ENCODE results near the gene SCN4B. TPM values are rescaled to one million over a fixed set of nuclear protein-coding genes. Genes with fewer than 3 reads are reported as not detected.

Gene SCN4B
- total RNA-seq, 1 experiment from 2014 or later: not detected

GRCh38 chr11:118169300-118170140 lies 16.9 kb upstream of the SCN4B start:
- no peak overlapping the region for H2AFZ ChIP-seq
- BruUV-seq (replicated peaks): no TSS peak
- no peak for DNase-seq
- H3K27ac ChIP-seq: no peak overlapping the region
- peaks cover 5% of the 10 kb centered on the region for H3K4me1 ChIP-seq (replicated peaks; ENCODE audit: insufficient read depth)
- no peaks in the 10 kb centered on the region for H3K79me2 ChIP-seq (ENCODE audit: low read depth)
- no peaks in the 10 kb centered on the region for H3K9me2 ChIP-seq (ENCODE audit: insufficient read depth)
- H3K4me2 ChIP-seq: no peak overlapping the region
- H3K9me3 ChIP-seq (ENCODE audit: insufficient read depth, low read depth): no peaks in the 10 kb centered on the region
- ChIA-PET CTCF (interaction anchor here (0.6 kb wide), 2 partner anchors 9 to 45 kb away, joined by 3 to 4 read pairs; no protein-coding TSS in a partner anchor), POLR2A (ENCODE audit: unreplicated experiment) (interaction anchor here (0.6 kb wide), 1 partner anchor 197 kb away, joined by 7 read pairs; no protein-coding TSS in a partner anchor)
- no peak overlapping the region for H3K4me3 ChIP-seq
- H3F3A ChIP-seq (ENCODE audit: insufficient read depth, low read depth): peaks cover 5% of the 10 kb centered on the region; the same call in 1 of the 2 replicates
- intact Hi-C loops (cut with micrococcal nuclease; ENCODE audit: unreplicated experiment): loop anchor here (5.0 kb wide), 1 partner anchor 222 kb away; no protein-coding TSS in a partner anchor
- no peaks in the 10 kb centered on the region for H3K36me3 ChIP-seq (ENCODE audit: low read depth)
- H3K27me3 ChIP-seq (ENCODE audit: insufficient read depth, low read depth): peaks cover 45% of the 10 kb centered on the region
- TF ChIP-seq EZH2 (IDR thresholded peaks at IDR 0.05; ENCODE audit: low read depth): no peak
- TF ChIP-seq CTCF (conservative IDR thresholded peaks at IDR 0.05): no peak
- H4K20me1 ChIP-seq (ENCODE audit: insufficient read depth): no peaks in the 10 kb centered on the region

GRCh38 chr11:118168751-118169150 lies 16.1 kb upstream of the SCN4B start:
- Histone ChIP-seq H3K79me2 (ENCODE audit: low read depth) (no peaks in the 10 kb centered on the region), H3K4me1 (replicated peaks; ENCODE audit: insufficient read depth) (no peaks in the 10 kb centered on the region), H2AFZ (no peak overlapping the region), H3K36me3 (ENCODE audit: low read depth) (no peaks in the 10 kb centered on the region), H3K27ac (no peak overlapping the region), H4K20me1 (ENCODE audit: insufficient read depth) (no peaks in the 10 kb centered on the region), H3K9me3 (ENCODE audit: insufficient read depth, low read depth) (no peaks in the 10 kb centered on the region), H3K27me3 (ENCODE audit: insufficient read depth, low read depth) (peaks cover 47% of the 10 kb centered on the region), H3F3A (ENCODE audit: insufficient read depth, low read depth) (no peaks in the 10 kb centered on the region), H3K9me2 (ENCODE audit: insufficient read depth) (no peaks in the 10 kb centered on the region), H3K4me3 (no peak overlapping the region), H3K4me2 (no peak overlapping the region)
- no peak for TF ChIP-seq EZH2 (IDR thresholded peaks at IDR 0.05; ENCODE audit: low read depth)
- no peak for TF ChIP-seq CTCF (conservative IDR thresholded peaks at IDR 0.05)
- no TSS peak for BruUV-seq (replicated peaks)
- peak in 1 of 2 experiments; percentile 63 for DNase-seq
- ChIA-PET POLR2A (ENCODE audit: unreplicated experiment) (interaction anchor here (0.6 kb wide), 1 partner anchor 196 kb away, joined by 7 read pairs; no protein-coding TSS in a partner anchor), CTCF (no interaction called here)
- intact Hi-C loops (cut with micrococcal nuclease; ENCODE audit: unreplicated experiment): no loop called here

- POLR2A ChIA-PET (ENCODE audit: unreplicated experiment): no interaction called here
- H2AFZ ChIP-seq: no peak overlapping the region
- H3K9me2 ChIP-seq (ENCODE audit: insufficient read depth): no peaks in the 10 kb centered on the region
- no peak overlapping the region for H3K4me3 ChIP-seq
- TF ChIP-seq CTCF (conservative IDR thresholded peaks at IDR 0.05) (no peak), EZH2 (IDR thresholded peaks at IDR 0.05; ENCODE audit: low read depth) (no peak)
- no peaks in the 10 kb centered on the region for H3F3A ChIP-seq (ENCODE audit: insufficient read depth, low read depth)
- intact Hi-C loops (cut with micrococcal nuclease; ENCODE audit: unreplicated experiment): no loop called here
- H3K4me2 ChIP-seq: no peak overlapping the region
- no peaks in the 10 kb centered on the region for H4K20me1 ChIP-seq (ENCODE audit: insufficient read depth)
- no peaks in the 10 kb centered on the region for H3K4me1 ChIP-seq (replicated peaks; ENCODE audit: insufficient read depth)
- H3K36me3 ChIP-seq (ENCODE audit: low read depth): no peaks in the 10 kb centered on the region
- CTCF ChIA-PET: no interaction called here
- DNase-seq: no peak
- H3K79me2 ChIP-seq (ENCODE audit: low read depth): no peaks in the 10 kb centered on the region
- no TSS peak for BruUV-seq (replicated peaks)
- H3K9me3 ChIP-seq (ENCODE audit: insufficient read depth, low read depth): no peaks in the 10 kb centered on the region
- H3K27ac ChIP-seq: no peak overlapping the region
- H3K27me3 ChIP-seq (ENCODE audit: insufficient read depth, low read depth): peaks cover 52% of the 10 kb centered on the region
These were observed 15.7 kb upstream of the SCN4B start for GRCh38 chr11:118168316-118168715.

Measured in PC-9 (cell line).